Ectodermal cell (in vitro differentiated cells): ENCODE results near the gene S100A5. TPM values are rescaled to one million over a fixed set of nuclear protein-coding genes. Genes with fewer than 3 reads are reported as not detected.
"Not testable (repeated sequence)": the region's sequence is repeated elsewhere in the genome, so short reads cannot be mapped to it uniquely, and the experiment has no call there.

Experiments used
- H3K27ac ChIP-seq: 2 replicates; pipeline ENCODE4 v1.7.0; 2013; ENCODE audit warnings: mild to moderate bottlenecking, low read depth, low read length; ENCODE audit not compliant: insufficient read depth, poor library complexity, severe bottlenecking
- H3K27me3 ChIP-seq: 2 replicates; pipeline ENCODE4 v1.7.0; 2013; ENCODE audit warnings: mild to moderate bottlenecking, low read length; ENCODE audit not compliant: insufficient read depth, control insufficient read depth, poor library complexity, severe bottlenecking
- H3K36me3 ChIP-seq: one replicate; pipeline ENCODE4 v1.7.0; 2013; ENCODE audit warnings: low read length; ENCODE audit not compliant: control insufficient read depth, insufficient read depth
- H3K4me1 ChIP-seq: one replicate; pipeline ENCODE4 v1.7.0; 2013; ENCODE audit warnings: low read length; ENCODE audit not compliant: control insufficient read depth, insufficient read depth
- H3K4me3 ChIP-seq: 2 replicates; pipeline ENCODE4 v1.7.0; 2013; ENCODE audit warnings: low read depth, low read length, control low read depth; ENCODE audit not compliant: insufficient read depth
- H3K9me3 ChIP-seq: 2 replicates; pipeline ENCODE4 v1.7.0; 2013; ENCODE audit warnings: mild to moderate bottlenecking, low read length, moderate library complexity; ENCODE audit not compliant: control insufficient read depth
- WGBS, 2 experiments: methylation state at CpG; one replicate each; pipeline ENCODE4 v1.1.7; 2013; ENCODE audit warnings: missing lambda C conversion rate in 2 of 2; 5-methylcytosine and 5-hydroxymethylcytosine counted together
- polyA plus RNA-seq, 4 experiments: library from polyadenylated mRNA; stranded (reverse); fragments of 50-300 nt; gene quantifications; one replicate each; pipeline ENCODE4 v1.2.3, GENCODE V29; 2013

Gene S100A5
- polyA plus RNA-seq (2013, experiment 1 of 4) = not detected
- not detected for polyA plus RNA-seq (2013, experiment 2 of 4)
- polyA plus RNA-seq (2013, experiment 3 of 4) = not detected
- not detected for polyA plus RNA-seq (2013, experiment 4 of 4)

- WGBS, 2 experiments = 88 to 91% methylated on average over 11 of the region's 11 CpGs
- H3K36me3 ChIP-seq = no peaks in the 10 kb centered on the region
- peaks cover 4% of the 10 kb centered on the region for H3K27me3 ChIP-seq
- no peaks in the 10 kb centered on the region for H3K9me3 ChIP-seq
- no peak within 1 kb of the TSS for H3K4me3 ChIP-seq
- H3K27ac ChIP-seq = no peak within 1 kb of the TSS
- peaks cover 23% of the 10 kb centered on the region for H3K4me1 ChIP-seq
Measured at GRCh38 chr1:153540394-153541361, at the start of gene S100A5. Gene S100A5 (minus strand): TSS chr1:153540934. CDS start chr1:153540191, 743 bp downstream.

GRCh38 chr1:153588482-153588881 is 47.7 kb upstream of the S100A5 start:
- Histone ChIP-seq H3K9me3 (no peaks in the 10 kb centered on the region), H3K27me3 (no peaks in the 10 kb centered on the region), H3K36me3 (no peaks in the 10 kb centered on the region), H3K4me3 (no peak overlapping the region), H3K4me1 (peaks cover 7% of the 10 kb centered on the region), H3K27ac (no peak overlapping the region)
- 96 to 100% methylated on average over 2 of the region's 2 CpGs for WGBS, 2 experiments

- H3K36me3 ChIP-seq, H3K27me3 ChIP-seq, H3K27ac ChIP-seq, H3K4me3 ChIP-seq, H3K4me1 ChIP-seq, H3K9me3 ChIP-seq: not testable (repeated sequence)
- WGBS, 2 experiments = 89 to 92% methylated on average over 9 of the region's 10 CpGs
Measured at GRCh38 chr1:153588033-153588432, 47.3 kb upstream of the S100A5 start.

- H3K9me3 ChIP-seq = no peaks in the 10 kb centered on the region
- no peaks in the 10 kb centered on the region for H3K27me3 ChIP-seq
- peaks cover 7% of the 10 kb centered on the region for H3K4me1 ChIP-seq
- 91 to 94% methylated on average over 5 of the region's 5 CpGs for WGBS, 2 experiments
- H3K4me3 ChIP-seq = no peak overlapping the region
- no peaks in the 10 kb centered on the region for H3K36me3 ChIP-seq
- no peak overlapping the region for H3K27ac ChIP-seq
Measured at GRCh38 chr1:153587314-153587713, 46.6 kb upstream of the S100A5 start.

- WGBS, 2 experiments = 83 to 86% methylated on average over 1 of the region's 1 CpG
Measured at GRCh38 chr1:153586347-153586746, 45.6 kb upstream of the S100A5 start.

GRCh38 chr1:153585006-153585405 is 44.3 kb upstream of the S100A5 start:
- Histone ChIP-seq H3K36me3 (no peaks in the 10 kb centered on the region), H3K27me3 (no peaks in the 10 kb centered on the region), H3K4me3 (no peak overlapping the region), H3K27ac (no peak overlapping the region), H3K4me1 (peaks cover 7% of the 10 kb centered on the region), H3K9me3 (no peaks in the 10 kb centered on the region)
- 88 to 96% methylated on average over 1 of the region's 1 CpG for WGBS, 2 experiments

More at GRCh38 chr1:153586347-153586746, 45.6 kb upstream of the S100A5 start:
- Histone ChIP-seq H3K27ac (no peak overlapping the region), H3K27me3 (no peaks in the 10 kb centered on the region), H3K4me1 (peaks cover 7% of the 10 kb centered on the region), H3K36me3 (no peaks in the 10 kb centered on the region), H3K4me3 (no peak overlapping the region), H3K9me3 (no peaks in the 10 kb centered on the region)

- 84 to 92% methylated on average over 2 of the region's 2 CpGs for WGBS, 2 experiments
- H3K27me3 ChIP-seq = no peaks in the 10 kb centered on the region
- H3K27ac ChIP-seq = no peak overlapping the region
- H3K4me1 ChIP-seq = peaks cover 13% of the 10 kb centered on the region
- no peaks in the 10 kb centered on the region for H3K36me3 ChIP-seq
- H3K9me3 ChIP-seq = no peaks in the 10 kb centered on the region
- H3K4me3 ChIP-seq = no peak overlapping the region
Measured at GRCh38 chr1:153583976-153584375, 43.2 kb upstream of the S100A5 start.

GRCh38 chr1:153583514-153583913 is 42.8 kb upstream of the S100A5 start:
- H3K27ac ChIP-seq = not testable (repeated sequence)

GRCh38 chr1:153582836-153583235 is 42.1 kb upstream of the S100A5 start:
- 95% methylated on average over 34 of the region's 34 CpGs for WGBS, 2 experiments
- H3K4me1 ChIP-seq = peaks cover 23% of the 10 kb centered on the region
- H3K4me3 ChIP-seq, H3K27me3 ChIP-seq, H3K36me3 ChIP-seq, H3K9me3 ChIP-seq, H3K27ac ChIP-seq: not testable (repeated sequence)

More at GRCh38 chr1:153583514-153583913, 42.8 kb upstream of the S100A5 start:
- not testable (repeated sequence) for H3K36me3 ChIP-seq, H3K9me3 ChIP-seq, H3K4me3 ChIP-seq, H3K27me3 ChIP-seq
- WGBS, 2 experiments = 26 to 56% methylated on average over 1 of the region's 3 CpGs
- H3K4me1 ChIP-seq = peaks cover 17% of the 10 kb centered on the region

GRCh38 chr1:153578936-153579335 is 38.2 kb upstream of the S100A5 start:
- H3K9me3 ChIP-seq = no peaks in the 10 kb centered on the region
- 73 to 74% methylated on average over 3 of the region's 3 CpGs for WGBS, 2 experiments

More at GRCh38 chr1:153578936-153579335, 38.2 kb upstream of the S100A5 start:
- Histone ChIP-seq H3K36me3 (no peaks in the 10 kb centered on the region), H3K27ac (peak overlapping the region; percentile 67), H3K4me3 (no peak overlapping the region), H3K4me1 (peaks cover 17% of the 10 kb centered on the region), H3K27me3 (no peaks in the 10 kb centered on the region)
